Measurements from ENCODE around the gene AHRR.

DNA sequence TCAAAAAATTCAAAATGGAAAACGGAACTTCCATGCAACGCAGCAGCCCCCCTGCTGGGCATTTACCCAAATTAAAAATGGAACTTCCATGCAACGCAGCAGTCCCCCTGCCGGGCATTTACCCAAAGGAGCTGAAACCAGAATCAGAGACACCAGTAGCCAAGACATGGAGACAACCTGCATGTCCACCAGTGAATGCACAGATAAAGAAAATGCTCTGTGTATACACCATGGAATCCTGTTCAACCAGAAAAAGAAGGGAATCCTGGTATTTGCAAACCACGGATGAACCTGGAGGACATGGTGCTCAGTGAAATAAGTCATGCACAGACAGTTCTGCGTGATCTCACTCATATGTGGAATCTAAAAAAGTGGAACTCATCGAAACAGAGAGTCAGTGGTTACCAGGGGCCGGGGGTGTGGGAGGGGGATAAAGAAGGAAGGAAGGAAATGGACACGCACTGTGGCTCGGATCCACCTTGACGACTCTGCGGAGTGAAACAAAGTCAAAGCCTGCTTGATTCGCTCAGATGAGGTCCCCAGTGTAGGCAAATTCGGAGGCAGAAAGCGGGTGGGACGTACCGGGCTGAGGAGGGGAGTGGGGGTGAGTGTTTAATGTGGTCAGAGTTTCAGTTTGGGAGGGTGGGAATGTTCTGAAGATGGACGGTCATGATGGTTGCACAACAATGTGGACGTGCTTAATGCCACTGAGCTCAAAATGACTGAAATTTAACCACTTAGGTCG lies 81.3 kb downstream of the AHRR start:
- TF ChIP-seq, protein P1, sequence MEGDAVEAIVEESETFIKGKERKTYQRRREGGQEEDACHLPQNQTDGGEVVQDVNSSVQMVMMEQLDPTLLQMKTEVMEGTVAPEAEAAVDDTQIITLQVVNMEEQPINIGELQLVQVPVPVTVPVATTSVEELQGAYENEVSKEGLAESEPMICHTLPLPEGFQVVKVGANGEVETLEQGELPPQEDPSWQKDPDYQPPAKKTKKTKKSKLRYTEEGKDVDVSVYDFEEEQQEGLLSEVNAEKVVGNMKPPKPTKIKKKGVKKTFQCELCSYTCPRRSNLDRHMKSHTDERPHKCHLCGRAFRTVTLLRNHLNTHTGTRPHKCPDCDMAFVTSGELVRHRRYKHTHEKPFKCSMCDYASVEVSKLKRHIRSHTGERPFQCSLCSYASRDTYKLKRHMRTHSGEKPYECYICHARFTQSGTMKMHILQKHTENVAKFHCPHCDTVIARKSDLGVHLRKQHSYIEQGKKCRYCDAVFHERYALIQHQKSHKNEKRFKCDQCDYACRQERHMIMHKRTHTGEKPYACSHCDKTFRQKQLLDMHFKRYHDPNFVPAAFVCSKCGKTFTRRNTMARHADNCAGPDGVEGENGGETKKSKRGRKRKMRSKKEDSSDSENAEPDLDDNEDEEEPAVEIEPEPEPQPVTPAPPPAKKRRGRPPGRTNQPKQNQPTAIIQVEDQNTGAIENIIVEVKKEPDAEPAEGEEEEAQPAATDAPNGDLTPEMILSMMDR (conservative IDR thresholded peaks at IDR 0.05; ENCODE audit: low read depth, low read length), result no peak
- TF ChIP-seq EZH2phosphoT487 (IDR thresholded peaks at IDR 0.05; ENCODE audit: borderline replicate concordance, low read length), result no peak
